SU-DHL-6 (cell line): ENCODE measurements around the gene SRP68.
A peak's percentile ranks its signal among the peaks of the same experiment; 100 is the strongest.
"Not testable (repeated sequence)": the region's sequence is repeated elsewhere in the genome, so short reads cannot be mapped to it uniquely, and the experiment has no call there.

Experiments
- H2AFZ ChIP-seq: fragments of 200-600 bp; sonication (generic); 2 replicates; pipeline ENCODE4 v1.6.1; 2014; ENCODE audit warnings: low read depth, mild to moderate bottlenecking, moderate library complexity, mixed read lengths, antibody characterized with exemption, low read length; ENCODE audit not compliant: severe bottlenecking
- H3F3A ChIP-seq: fragments of 200-600 bp; shearing (Covaris generic); 2 replicates; pipeline ENCODE4 v1.6.0; 2016; ENCODE audit warnings: antibody characterized with exemption, mild to moderate bottlenecking; ENCODE audit not compliant: insufficient read depth
- H3K27ac ChIP-seq: fragments of 200-600 bp; sonication (generic); 2 replicates; pipeline ENCODE4 v1.5.1; 2016; ENCODE audit warnings: low read depth, mild to moderate bottlenecking, low read length, moderate library complexity, mixed read lengths
- H3K27me3 ChIP-seq: fragments of 200-600 bp; sonication (generic), shearing (Covaris generic); 2 replicates; pipeline ENCODE4 v1.6.0; 2014; ENCODE audit warnings: mild to moderate bottlenecking, low read length
- H3K36me3 ChIP-seq: fragments of 200-600 bp; sonication (generic); 2 replicates; pipeline ENCODE4 v1.6.1; 2014; ENCODE audit warnings: mild to moderate bottlenecking, low read length, mixed read lengths
- H3K4me2 ChIP-seq: fragments of 300-600, 200-600 bp; shearing (Covaris generic), sonication (generic); 2 replicates; pipeline ENCODE4 v1.6.0; 2014; ENCODE audit warnings: low read length, low read depth, mild to moderate bottlenecking; ENCODE audit not compliant: poor library complexity, severe bottlenecking
- H3K4me3 ChIP-seq: fragments of 200-600 bp; sonication (generic); 2 replicates; pipeline ENCODE4 v1.5.1; 2014; ENCODE audit warnings: antibody characterized with exemption, low read length, mild to moderate bottlenecking, mixed read lengths; ENCODE audit not compliant: insufficient read depth, poor library complexity, severe bottlenecking
- H3K79me2 ChIP-seq: fragments of 200-600 bp; sonication (generic); 2 replicates; pipeline ENCODE4 v1.6.1; 2014; ENCODE audit warnings: mild to moderate bottlenecking, low read length, moderate library complexity; ENCODE audit not compliant: insufficient read depth
- H3K9ac ChIP-seq: fragments of 200-600 bp; sonication (generic); 2 replicates; pipeline ENCODE4 v1.7.0; 2014; ENCODE audit warnings: mild to moderate bottlenecking, low read length
- H3K9me2 ChIP-seq: fragments of 200-600 bp; sonication (generic); replicated peaks from 2 replicates; pipeline ENCODE4 v1.6.1; 2014; ENCODE audit warnings: low read length; ENCODE audit not compliant: insufficient read depth
- H3K9me3 ChIP-seq: fragments of 200-600 bp; sonication (generic); 2 replicates; pipeline ENCODE4 v1.6.1; 2014; ENCODE audit warnings: low read length, mixed read lengths; ENCODE audit not compliant: insufficient read depth
- H4K20me1 ChIP-seq: fragments of 200-600 bp; sonication (generic); 2 replicates; pipeline ENCODE4 v1.6.1; 2014; ENCODE audit warnings: low read depth, mild to moderate bottlenecking, antibody characterized with exemption, low read length, moderate library complexity, mixed read lengths
- EZH2phosphoT487 ChIP-seq: fragments of 200-600 bp; sonication (generic), shearing (Covaris generic); conservative IDR thresholded peaks from 2 replicates; pipeline ENCODE4 v1.6.1; 2018; ENCODE audit warnings: mild to moderate bottlenecking, antibody characterized with exemption, low read length, moderate library complexity, mixed read lengths
- TF ChIP-seq, protein P1 (sequence below): fragments of 200-600 bp; sonication (generic); IDR thresholded peaks from one replicate; pipeline ENCODE4 v1.5.1; 2017; ENCODE audit warnings: antibody characterized with exemption, mild to moderate bottlenecking, low read length, moderate library complexity; ENCODE audit not compliant: insufficient read depth, poor library complexity, severe bottlenecking

Gene SRP68

DNA sequence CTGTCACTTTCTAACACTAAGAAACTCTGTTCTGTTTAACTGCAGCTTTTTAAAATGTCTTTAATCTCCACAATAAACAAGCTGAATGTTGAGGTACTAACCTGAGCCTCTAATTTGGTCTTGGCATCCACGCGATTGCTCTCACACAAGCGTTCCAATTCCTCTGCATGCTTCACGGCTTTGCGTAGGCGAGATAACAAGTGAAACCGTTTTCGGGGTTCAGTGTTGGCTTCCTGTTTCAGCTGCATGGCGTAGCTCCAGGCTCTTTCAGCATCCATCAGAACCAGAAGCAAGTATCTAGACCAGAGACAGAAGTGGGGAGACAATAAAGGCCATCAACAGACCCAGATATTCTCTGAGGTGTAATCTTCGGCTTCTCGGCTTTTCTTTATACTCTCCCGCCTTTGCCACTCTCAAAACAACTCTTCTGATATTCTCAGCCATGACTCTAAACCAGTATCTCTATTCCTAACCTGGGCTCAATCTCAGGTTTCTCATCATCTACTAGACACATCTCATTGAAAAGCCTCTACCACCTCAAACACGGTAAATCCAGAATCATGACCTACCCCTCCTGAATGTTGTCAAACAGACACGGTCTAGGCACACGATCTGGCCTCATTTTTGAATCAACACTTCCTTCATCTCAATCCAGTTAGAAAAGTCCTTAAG, 8.3 kb downstream of the SRP68 start:
- Histone ChIP-seq H3F3A (no peaks in the 10 kb centered on the region), H3K4me3 (no peak overlapping the region), H3K9ac (no peak overlapping the region), H3K79me2 (no peaks in the 10 kb centered on the region), H3K27ac (peak overlapping the region; percentile 35; the same call in 1 of the 2 replicates), H3K9me2 (no peaks in the 10 kb centered on the region), H3K4me2 (peak overlapping the region; percentile 20), H4K20me1 (no peaks in the 10 kb centered on the region), H2AFZ (no peak overlapping the region), H3K27me3 (no peaks in the 10 kb centered on the region), H3K36me3 (peaks cover 6% of the 10 kb centered on the region), H3K9me3 (no peaks in the 10 kb centered on the region)
- no peak for TF ChIP-seq EZH2phosphoT487
- TF ChIP-seq, protein P1, sequence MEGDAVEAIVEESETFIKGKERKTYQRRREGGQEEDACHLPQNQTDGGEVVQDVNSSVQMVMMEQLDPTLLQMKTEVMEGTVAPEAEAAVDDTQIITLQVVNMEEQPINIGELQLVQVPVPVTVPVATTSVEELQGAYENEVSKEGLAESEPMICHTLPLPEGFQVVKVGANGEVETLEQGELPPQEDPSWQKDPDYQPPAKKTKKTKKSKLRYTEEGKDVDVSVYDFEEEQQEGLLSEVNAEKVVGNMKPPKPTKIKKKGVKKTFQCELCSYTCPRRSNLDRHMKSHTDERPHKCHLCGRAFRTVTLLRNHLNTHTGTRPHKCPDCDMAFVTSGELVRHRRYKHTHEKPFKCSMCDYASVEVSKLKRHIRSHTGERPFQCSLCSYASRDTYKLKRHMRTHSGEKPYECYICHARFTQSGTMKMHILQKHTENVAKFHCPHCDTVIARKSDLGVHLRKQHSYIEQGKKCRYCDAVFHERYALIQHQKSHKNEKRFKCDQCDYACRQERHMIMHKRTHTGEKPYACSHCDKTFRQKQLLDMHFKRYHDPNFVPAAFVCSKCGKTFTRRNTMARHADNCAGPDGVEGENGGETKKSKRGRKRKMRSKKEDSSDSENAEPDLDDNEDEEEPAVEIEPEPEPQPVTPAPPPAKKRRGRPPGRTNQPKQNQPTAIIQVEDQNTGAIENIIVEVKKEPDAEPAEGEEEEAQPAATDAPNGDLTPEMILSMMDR, result no peak

DNA sequence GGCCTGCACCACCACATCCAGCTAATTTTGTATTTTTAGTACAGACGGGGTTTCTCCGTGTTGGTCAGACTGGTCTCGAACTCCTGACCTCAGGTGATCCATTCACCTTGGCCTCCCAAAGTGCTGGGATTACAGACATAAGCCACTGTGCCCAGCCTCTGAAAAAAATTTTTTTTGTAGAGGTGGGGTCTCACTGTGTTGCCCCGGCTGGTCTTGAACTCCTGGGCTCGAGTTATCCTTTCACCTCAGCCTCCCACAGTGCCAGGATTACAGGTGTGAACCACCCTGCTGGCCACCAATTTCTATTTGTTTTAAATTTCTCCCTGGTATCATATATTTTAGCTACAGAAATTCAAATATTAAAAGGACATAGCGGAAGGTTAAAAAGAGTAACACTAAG, 14.1 kb downstream of the SRP68 start:
- H3K4me3 ChIP-seq, H2AFZ ChIP-seq, H3K27me3 ChIP-seq, H4K20me1 ChIP-seq, H3K79me2 ChIP-seq, H3K9me3 ChIP-seq, H3K4me2 ChIP-seq, H3K27ac ChIP-seq, H3K9me2 ChIP-seq, H3F3A ChIP-seq, H3K9ac ChIP-seq: not testable (repeated sequence)
- peaks cover 14% of the 10 kb centered on the region for H3K36me3 ChIP-seq

DNA sequence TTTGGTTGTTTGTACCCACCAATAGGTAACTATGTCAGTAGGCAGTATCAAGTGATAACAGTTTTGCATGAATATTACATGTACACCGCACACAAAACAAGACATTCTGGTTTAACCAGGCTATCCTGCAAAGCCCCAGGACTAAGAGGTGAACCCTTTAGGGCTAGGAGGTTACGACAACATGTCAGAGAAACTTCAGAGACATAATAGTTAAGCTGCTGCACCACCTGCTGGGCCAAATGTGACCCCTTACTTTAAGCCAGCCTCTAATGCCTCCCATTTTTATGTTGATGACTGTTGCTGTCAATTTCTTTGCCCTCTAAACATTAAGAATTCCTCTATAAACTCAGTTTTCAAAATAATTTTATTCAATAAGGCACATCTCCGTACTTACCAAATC, 15.4 kb downstream of the SRP68 start:
- Histone ChIP-seq H3F3A (no peaks in the 10 kb centered on the region; the same call in 1 of the 2 replicates), H3K36me3 (peaks cover 14% of the 10 kb centered on the region), H2AFZ (no peak overlapping the region), H4K20me1 (no peaks in the 10 kb centered on the region), H3K27me3 (no peaks in the 10 kb centered on the region), H3K9me3 (no peaks in the 10 kb centered on the region), H3K27ac (no peak overlapping the region), H3K4me3 (no peak overlapping the region), H3K9ac (no peak overlapping the region), H3K79me2 (no peaks in the 10 kb centered on the region), H3K4me2 (no peak overlapping the region), H3K9me2 (no peaks in the 10 kb centered on the region)
- no peak for TF ChIP-seq EZH2phosphoT487
- TF ChIP-seq, protein P1, result no peak

DNA sequence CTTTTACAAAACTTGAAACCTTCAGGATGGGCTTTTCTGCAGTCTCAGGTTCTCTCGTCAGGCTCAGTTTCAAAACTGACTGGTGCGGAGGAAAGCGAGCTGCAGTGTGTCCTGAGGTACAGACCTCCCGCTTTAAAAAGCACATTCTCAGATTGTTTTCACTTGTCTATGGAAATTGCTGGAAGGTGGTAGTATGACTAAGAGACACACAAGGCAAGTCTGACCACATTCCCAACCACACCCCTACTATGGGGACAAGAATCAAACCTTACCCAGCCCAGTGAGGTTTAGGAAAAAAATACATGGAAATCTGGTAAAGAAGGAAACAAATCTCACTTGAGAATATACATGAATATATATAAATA, 18.2 kb downstream of the SRP68 start:
- Histone ChIP-seq H3K36me3 (peaks cover 23% of the 10 kb centered on the region), H4K20me1 (no peaks in the 10 kb centered on the region), H3K9me2 (no peaks in the 10 kb centered on the region), H3K9ac (no peak overlapping the region), H3F3A (no peaks in the 10 kb centered on the region; the same call in 1 of the 2 replicates), H2AFZ (no peak overlapping the region), H3K4me2 (no peak overlapping the region), H3K79me2 (no peaks in the 10 kb centered on the region), H3K4me3 (no peak overlapping the region), H3K27ac (no peak overlapping the region), H3K9me3 (no peaks in the 10 kb centered on the region), H3K27me3 (no peaks in the 10 kb centered on the region)
- TF ChIP-seq, protein P1, result no peak
- no peak for TF ChIP-seq EZH2phosphoT487
